K562 (cell line): Measurements from ENCODE around the gene MAMDC2. TPM values are rescaled to one million over a fixed set of nuclear protein-coding genes. Genes with fewer than 3 reads are reported as not detected.

Experiments used
- ERF ChIP-seq: fragments of 450-650 bp; formaldehyde crosslinking; IDR thresholded peaks from 2 replicates; pipeline ENCODE4 v1.4.0; 2020; ENCODE audit warnings: mild to moderate bottlenecking, mixed read lengths
- ETV5 ChIP-seq: sonication (generic); formaldehyde crosslinking; IDR thresholded peaks from 2 replicates; pipeline ENCODE4 v1.4.0; 2020; ENCODE audit warnings: low read depth, mild to moderate bottlenecking, missing genetic modification reagents
- GTF2E2 ChIP-seq: fragments of 200-800 bp; sonication (Bioruptor generic); IDR thresholded peaks from 2 replicates; pipeline ENCODE4 v1.6.1; 2016; ENCODE audit warnings: missing genetic modification characterization, missing compliant biosample characterization
- KAT2B ChIP-seq: IDR thresholded peaks from one replicate; pipeline ENCODE4 v1.6.1; 2012; ENCODE audit warnings: low read depth, mild to moderate bottlenecking, control low read depth, inconsistent platforms, low read length, moderate library complexity
- KHSRP ChIP-seq: fragments of 450-650 bp; IDR thresholded peaks from 2 replicates; pipeline ENCODE4 v1.6.1; 2017
- KLF13 ChIP-seq: fragments of 450-650 bp; IDR thresholded peaks from 2 replicates; pipeline ENCODE4 v1.6.1; 2016; ENCODE audit warnings: missing genetic modification characterization, low read depth, mild to moderate bottlenecking, missing compliant biosample characterization, moderate library complexity, borderline replicate concordance
- MBD2 ChIP-seq: sonication (generic); IDR thresholded peaks from 2 replicates; pipeline ENCODE4 v1.6.1; 2016; ENCODE audit warnings: low read depth, borderline replicate concordance
- NFIX ChIP-seq: fragments of 250-450 bp; sonication (Bioruptor Pico); IDR thresholded peaks from 2 replicates; pipeline ENCODE4 v1.4.0; 2020; ENCODE audit warnings: low read depth, mild to moderate bottlenecking, moderate library complexity
- POLR2G ChIP-seq: fragments of 200-400 bp; formaldehyde crosslinking; IDR thresholded peaks from 2 replicates; pipeline ENCODE4 v1.6.1; 2017; ENCODE audit warnings: low read depth, mild to moderate bottlenecking, antibody characterized with exemption, low read length, moderate library complexity
- RBM14 ChIP-seq: fragments of 200-400 bp; formaldehyde crosslinking; IDR thresholded peaks from 2 replicates; pipeline ENCODE4 v1.6.1; 2018; ENCODE audit warnings: low read depth, mild to moderate bottlenecking, low read length, moderate library complexity, borderline replicate concordance; ENCODE audit not compliant: insufficient read depth
- RFX1 ChIP-seq: fragments of 450-650 bp; IDR thresholded peaks from 2 replicates; pipeline ENCODE4 v1.6.1; 2016; ENCODE audit warnings: mild to moderate bottlenecking, moderate library complexity
- SETDB1 ChIP-seq: IDR thresholded peaks from one replicate; pipeline ENCODE4 v1.6.1; 2012; ENCODE audit warnings: low read length, control low read depth, inconsistent platforms
- SMAD3 ChIP-seq: fragments of 450-650 bp; formaldehyde crosslinking; conservative IDR thresholded peaks from 2 replicates; pipeline ENCODE4 v1.4.0; 2020; ENCODE audit warnings: mild to moderate bottlenecking
- ZNF140 ChIP-seq: fragments of 250-450 bp; sonication (Bioruptor Pico); IDR thresholded peaks from 2 replicates; pipeline ENCODE4 v1.8.0; 2021; ENCODE audit warnings: moderate library complexity, mild to moderate bottlenecking, inconsistent platforms
- ZNF324 ChIP-seq: fragments of 250-450 bp; sonication (Bioruptor Pico); IDR thresholded peaks from 2 replicates; pipeline ENCODE4 v1.4.0; 2020; ENCODE audit warnings: mild to moderate bottlenecking
- ZNF41 ChIP-seq: fragments of 250-450 bp; sonication (Bioruptor Pico); conservative IDR thresholded peaks from 2 replicates; pipeline ENCODE4 v1.4.0; 2020; ENCODE audit warnings: mild to moderate bottlenecking
- ZNF436 ChIP-seq: fragments of 250-450, 450-650 bp; sonication (Bioruptor Pico); formaldehyde crosslinking; IDR thresholded peaks from 2 replicates; pipeline ENCODE4 v1.7.0; 2020; ENCODE audit warnings: mild to moderate bottlenecking
- ZNF699 ChIP-seq: fragments of 250-450 bp; sonication (Bioruptor Pico); IDR thresholded peaks from 2 replicates; pipeline ENCODE4 v1.8.0; 2021; ENCODE audit warnings: mild to moderate bottlenecking, moderate library complexity; ENCODE audit not compliant: insufficient replicate concordance
- polyA plus RNA-seq, 8 experiments: library from polyadenylated mRNA; depleted of rRNA in 4 of 8; stranded (reverse) in 5 of 8; unstranded in 3 of 8; fragments of >200 nt; fragmentation: Nextera tagmentation in 2 of 8; fragmentation: Illumina TruSeq in 1 of 8; extraction: Ambion mirVana in 2 of 8; extraction: Trizol in 1 of 8; gene quantifications; 2 replicates each; pipeline versions ENCODE4 v1.2.1 to v1.2.3, GENCODE V29; 2011 to 2014; ENCODE audit warnings: inconsistent platforms in 1 of 8, missing spikeins in 1 of 8
- total RNA-seq, 7 experiments: library from RNA; depleted of rRNA in 6 of 7; stranded (reverse); fragments of >200 nt in 6 of 7; fragmentation: Illumina TruSeq in 2 of 7; extraction: Trizol in 2 of 7; gene quantifications; 2 replicates each; pipeline versions ENCODE4 v1.2.1 to v1.2.3, GENCODE V29; 2011 to 2021; ENCODE audit warnings: low replicate concordance in 1 of 7
- TF ChIP-seq, protein P1 (sequence below): IDR thresholded peaks from 3 replicates; pipeline ENCODE4 v1.6.1; 2011; ENCODE audit warnings: borderline replicate concordance, mild to moderate bottlenecking, moderate library complexity; ENCODE audit not compliant: insufficient read length; ENCODE audit errors: extremely low read depth
- TF ChIP-seq, protein P2 (sequence below): sonication (generic); IDR thresholded peaks from 2 replicates; pipeline ENCODE4 v1.6.1; 2016
- TF ChIP-seq, protein P3 (sequence below), 2 experiments: fragments of 450-650 bp; IDR thresholded peaks; 2 replicates each; pipeline ENCODE4 v1.6.1; 2016
- TF ChIP-seq, protein P4 (sequence below): fragments of 250-450 bp; sonication (Bioruptor Pico); IDR thresholded peaks from 2 replicates; pipeline ENCODE4 v1.4.0; 2020; ENCODE audit warnings: mild to moderate bottlenecking, moderate library complexity
- TF ChIP-seq, protein P5 (sequence below): sonication (generic); formaldehyde crosslinking; IDR thresholded peaks from 2 replicates; pipeline ENCODE4 v1.8.0; 2022; ENCODE audit warnings: missing genetic modification reagents, mild to moderate bottlenecking, moderate library complexity, borderline replicate concordance

Gene MAMDC2
- total and polyA plus RNA-seq, 9 of the 15 experiments (the other 6 are each of a cell fraction or from before 2014, with no cell fraction given), result 0.01 to 0.03 TPM; not detected in 7

DNA sequence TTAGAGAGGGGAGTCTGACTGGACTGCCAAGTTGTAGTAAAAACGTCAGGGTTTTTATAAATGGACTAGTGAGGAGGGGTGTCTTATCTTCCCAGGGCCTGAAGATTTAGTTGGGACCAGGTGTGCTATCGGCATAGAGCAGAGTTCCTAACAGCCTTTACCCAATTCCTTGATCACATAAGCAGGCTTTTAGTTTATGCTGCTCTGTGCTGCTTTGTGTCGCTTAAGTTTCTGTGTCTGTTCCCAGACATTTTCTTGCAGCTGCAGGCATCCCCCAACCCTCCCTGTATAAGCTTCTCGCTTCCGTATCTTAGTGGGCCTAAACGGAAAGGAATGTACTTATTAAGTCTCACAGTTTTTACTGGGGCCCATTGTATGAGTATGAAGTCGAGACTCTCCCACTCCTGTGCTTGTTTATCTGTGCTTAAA lies 212.5 kb downstream of the MAMDC2 start (continued):
- TF ChIP-seq, protein P1, sequence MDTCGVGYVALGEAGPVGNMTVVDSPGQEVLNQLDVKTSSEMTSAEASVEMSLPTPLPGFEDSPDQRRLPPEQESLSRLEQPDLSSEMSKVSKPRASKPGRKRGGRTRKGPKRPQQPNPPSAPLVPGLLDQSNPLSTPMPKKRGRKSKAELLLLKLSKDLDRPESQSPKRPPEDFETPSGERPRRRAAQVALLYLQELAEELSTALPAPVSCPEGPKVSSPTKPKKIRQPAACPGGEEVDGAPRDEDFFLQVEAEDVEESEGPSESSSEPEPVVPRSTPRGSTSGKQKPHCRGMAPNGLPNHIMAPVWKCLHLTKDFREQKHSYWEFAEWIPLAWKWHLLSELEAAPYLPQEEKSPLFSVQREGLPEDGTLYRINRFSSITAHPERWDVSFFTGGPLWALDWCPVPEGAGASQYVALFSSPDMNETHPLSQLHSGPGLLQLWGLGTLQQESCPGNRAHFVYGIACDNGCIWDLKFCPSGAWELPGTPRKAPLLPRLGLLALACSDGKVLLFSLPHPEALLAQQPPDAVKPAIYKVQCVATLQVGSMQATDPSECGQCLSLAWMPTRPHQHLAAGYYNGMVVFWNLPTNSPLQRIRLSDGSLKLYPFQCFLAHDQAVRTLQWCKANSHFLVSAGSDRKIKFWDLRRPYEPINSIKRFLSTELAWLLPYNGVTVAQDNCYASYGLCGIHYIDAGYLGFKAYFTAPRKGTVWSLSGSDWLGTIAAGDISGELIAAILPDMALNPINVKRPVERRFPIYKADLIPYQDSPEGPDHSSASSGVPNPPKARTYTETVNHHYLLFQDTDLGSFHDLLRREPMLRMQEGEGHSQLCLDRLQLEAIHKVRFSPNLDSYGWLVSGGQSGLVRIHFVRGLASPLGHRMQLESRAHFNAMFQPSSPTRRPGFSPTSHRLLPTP, result no peak
- TF ChIP-seq POLR2G, result no peak
- TF ChIP-seq ZNF324 (CRISPR knock-in tag), result no peak
- no peak for TF ChIP-seq KAT2B
- no peak for TF ChIP-seq ZNF140 (CRISPR knock-in tag)
- TF ChIP-seq SMAD3, result no peak
- TF ChIP-seq ETV5, result no peak
- TF ChIP-seq, protein P2, sequence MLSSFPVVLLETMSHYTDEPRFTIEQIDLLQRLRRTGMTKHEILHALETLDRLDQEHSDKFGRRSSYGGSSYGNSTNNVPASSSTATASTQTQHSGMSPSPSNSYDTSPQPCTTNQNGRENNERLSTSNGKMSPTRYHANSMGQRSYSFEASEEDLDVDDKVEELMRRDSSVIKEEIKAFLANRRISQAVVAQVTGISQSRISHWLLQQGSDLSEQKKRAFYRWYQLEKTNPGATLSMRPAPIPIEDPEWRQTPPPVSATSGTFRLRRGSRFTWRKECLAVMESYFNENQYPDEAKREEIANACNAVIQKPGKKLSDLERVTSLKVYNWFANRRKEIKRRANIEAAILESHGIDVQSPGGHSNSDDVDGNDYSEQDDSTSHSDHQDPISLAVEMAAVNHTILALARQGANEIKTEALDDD, result peak; percentile 57
- no peak for TF ChIP-seq ZNF41
- no peak for TF ChIP-seq ERF (CRISPR knock-in tag)
- no peak for TF ChIP-seq RFX1
- no peak for TF ChIP-seq GTF2E2 (tag)
- TF ChIP-seq ZNF699 (CRISPR knock-in tag), result no peak
- TF ChIP-seq, protein P3, sequence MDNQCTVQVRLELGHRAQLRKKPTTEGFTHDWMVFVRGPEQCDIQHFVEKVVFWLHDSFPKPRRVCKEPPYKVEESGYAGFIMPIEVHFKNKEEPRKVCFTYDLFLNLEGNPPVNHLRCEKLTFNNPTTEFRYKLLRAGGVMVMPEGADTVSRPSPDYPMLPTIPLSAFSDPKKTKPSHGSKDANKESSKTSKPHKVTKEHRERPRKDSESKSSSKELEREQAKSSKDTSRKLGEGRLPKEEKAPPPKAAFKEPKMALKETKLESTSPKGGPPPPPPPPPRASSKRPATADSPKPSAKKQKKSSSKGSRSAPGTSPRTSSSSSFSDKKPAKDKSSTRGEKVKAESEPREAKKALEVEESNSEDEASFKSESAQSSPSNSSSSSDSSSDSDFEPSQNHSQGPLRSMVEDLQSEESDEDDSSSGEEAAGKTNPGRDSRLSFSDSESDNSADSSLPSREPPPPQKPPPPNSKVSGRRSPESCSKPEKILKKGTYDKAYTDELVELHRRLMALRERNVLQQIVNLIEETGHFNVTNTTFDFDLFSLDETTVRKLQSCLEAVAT (IDR thresholded peaks at IDR 0.05), result no peak
- no peak for TF ChIP-seq NFIX
- TF ChIP-seq, protein P4, sequence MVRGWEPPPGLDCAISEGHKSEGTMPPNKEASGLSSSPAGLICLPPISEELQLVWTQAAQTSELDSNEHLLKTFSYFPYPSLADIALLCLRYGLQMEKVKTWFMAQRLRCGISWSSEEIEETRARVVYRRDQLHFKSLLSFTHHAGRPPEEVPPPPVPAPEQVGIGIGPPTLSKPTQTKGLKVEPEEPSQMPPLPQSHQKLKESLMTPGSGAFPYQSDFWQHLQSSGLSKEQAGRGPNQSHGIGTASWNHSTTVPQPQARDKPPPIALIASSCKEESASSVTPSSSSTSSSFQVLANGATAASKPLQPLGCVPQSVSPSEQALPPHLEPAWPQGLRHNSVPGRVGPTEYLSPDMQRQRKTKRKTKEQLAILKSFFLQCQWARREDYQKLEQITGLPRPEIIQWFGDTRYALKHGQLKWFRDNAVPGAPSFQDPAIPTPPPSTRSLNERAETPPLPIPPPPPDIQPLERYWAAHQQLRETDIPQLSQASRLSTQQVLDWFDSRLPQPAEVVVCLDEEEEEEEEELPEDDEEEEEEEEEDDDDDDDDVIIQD (CRISPR knock-in tag), result no peak
- no peak for TF ChIP-seq RBM14
- TF ChIP-seq KLF13 (tag), result no peak
- no peak for TF ChIP-seq KHSRP
- no peak for TF ChIP-seq MBD2
- TF ChIP-seq ZNF436 (CRISPR knock-in tag), result no peak
- TF ChIP-seq SETDB1, result no peak
- TF ChIP-seq, protein P5, sequence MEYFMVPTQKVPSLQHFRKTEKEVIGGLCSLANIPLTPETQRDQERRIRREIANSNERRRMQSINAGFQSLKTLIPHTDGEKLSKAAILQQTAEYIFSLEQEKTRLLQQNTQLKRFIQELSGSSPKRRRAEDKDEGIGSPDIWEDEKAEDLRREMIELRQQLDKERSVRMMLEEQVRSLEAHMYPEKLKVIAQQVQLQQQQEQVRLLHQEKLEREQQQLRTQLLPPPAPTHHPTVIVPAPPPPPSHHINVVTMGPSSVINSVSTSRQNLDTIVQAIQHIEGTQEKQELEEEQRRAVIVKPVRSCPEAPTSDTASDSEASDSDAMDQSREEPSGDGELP (CRISPR knock-in tag), result no peak
